ENCODE measurements around the gene TRPM1. TPM values are rescaled to one million over a fixed set of nuclear protein-coding genes. Genes with fewer than 3 reads are reported as not detected.

TRPM1 gene
- total and polyA plus RNA-seq, 5 donors from 2014 or later = not detected

- Mint-ChIP-seq H3K27me3 (peaks cover 20% of the 10 kb centered on the region), H3K9me3 (peaks cover 0 to 14% (median 2%) of the 10 kb centered on the region in 7 donors), H3K36me3 (no peaks in the 10 kb centered on the region), H3K4me3 (no peak overlapping the region), H3K27ac (no peak overlapping the region), H3K4me1 (no peaks in the 10 kb centered on the region)
- no peaks in the 10 kb centered on the region for H3K36me3 ChIP-seq (ENCODE audit: control insufficient read depth, insufficient read depth, low read length)
- no peak for ATAC-seq (ENCODE audit: low read depth in 2 of 2)
- peaks cover 3% of the 10 kb centered on the region for H3K27me3 ChIP-seq (ENCODE audit: control insufficient read depth, insufficient read depth, low read length)
- no peaks in the 10 kb centered on the region for H3K4me1 ChIP-seq (ENCODE audit: control insufficient read depth, insufficient read depth, low read length, poor library complexity, severe bottlenecking)
- H3K4me3 ChIP-seq (ENCODE audit: low read depth, low read length) = no peak overlapping the region
- no peak overlapping the region for H3K27ac ChIP-seq (ENCODE audit: insufficient read depth, low read length, poor library complexity, severe bottlenecking)
- H3K9me3 ChIP-seq (ENCODE audit: control insufficient read depth in 2 of 2, low read length in 2 of 2) = peaks cover 5 to 6% of the 10 kb centered on the region in 2 experiments
- DNase-seq = no peak
Observed at GRCh38 chr15:31111091-31111647, 9.6 kb upstream of the TRPM1 start.

- Mint-ChIP-seq H3K27ac (no peak overlapping the region), H3K27me3 (peaks cover 20% of the 10 kb centered on the region), H3K36me3 (no peaks in the 10 kb centered on the region), H3K9me3 (peaks cover 0 to 5% (median 0%) of the 10 kb centered on the region in 7 donors), H3K4me3 (no peak overlapping the region), H3K4me1 (no peaks in the 10 kb centered on the region)
- Histone ChIP-seq H3K4me1 (ENCODE audit: control insufficient read depth, insufficient read depth, low read length, poor library complexity, severe bottlenecking) (no peaks in the 10 kb centered on the region), H3K27ac (ENCODE audit: insufficient read depth, low read length, poor library complexity, severe bottlenecking) (no peak overlapping the region), H3K36me3 (ENCODE audit: control insufficient read depth, insufficient read depth, low read length) (no peaks in the 10 kb centered on the region), H3K4me3 (ENCODE audit: low read depth, low read length) (no peak overlapping the region), H3K27me3 (ENCODE audit: control insufficient read depth, insufficient read depth, low read length) (no peaks in the 10 kb centered on the region), H3K9me3 (ENCODE audit: control insufficient read depth in 2 of 2, low read length in 2 of 2) (no peaks in the 10 kb centered on the region)
- no peak for DNase-seq
- ATAC-seq (ENCODE audit: low read depth in 2 of 2) = no peak
Observed at GRCh38 chr15:31108836-31109235, 7.3 kb upstream of the TRPM1 start.

GRCh38 chr15:31106495-31107300 is 5.2 kb upstream of the TRPM1 start:
- H3K36me3 ChIP-seq (ENCODE audit: control insufficient read depth, insufficient read depth, low read length) = no peaks in the 10 kb centered on the region
- no peak overlapping the region for H3K4me3 ChIP-seq (ENCODE audit: low read depth, low read length)
- DNase-seq = no peak
- no peaks in the 10 kb centered on the region for H3K9me3 ChIP-seq (ENCODE audit: control insufficient read depth in 2 of 2, low read length in 2 of 2)
- Mint-ChIP-seq H3K9me3 (peaks cover 0 to 2% (median 0%) of the 10 kb centered on the region in 7 donors), H3K27ac (no peak overlapping the region), H3K4me3 (no peak overlapping the region), H3K27me3 (peaks cover 20% of the 10 kb centered on the region), H3K4me1 (no peaks in the 10 kb centered on the region), H3K36me3 (no peaks in the 10 kb centered on the region)
- H3K27me3 ChIP-seq (ENCODE audit: control insufficient read depth, insufficient read depth, low read length) = no peaks in the 10 kb centered on the region
- ATAC-seq (ENCODE audit: low read depth in 2 of 2) = no peak
- H3K4me1 ChIP-seq (ENCODE audit: control insufficient read depth, insufficient read depth, low read length, poor library complexity, severe bottlenecking) = no peaks in the 10 kb centered on the region
- no peak overlapping the region for H3K27ac ChIP-seq (ENCODE audit: insufficient read depth, low read length, poor library complexity, severe bottlenecking)

GRCh38 chr15:31104003-31104402 is 2.5 kb upstream of the TRPM1 start:
- Mint-ChIP-seq H3K27me3 (peaks cover 15% of the 10 kb centered on the region), H3K4me3 (no peak overlapping the region), H3K36me3 (no peaks in the 10 kb centered on the region), H3K27ac (no peak overlapping the region), H3K4me1 (no peaks in the 10 kb centered on the region), H3K9me3 (peaks cover 0 to 2% (median 0%) of the 10 kb centered on the region in 7 donors)
- Histone ChIP-seq H3K27me3 (ENCODE audit: control insufficient read depth, insufficient read depth, low read length) (no peaks in the 10 kb centered on the region), H3K4me3 (ENCODE audit: low read depth, low read length) (no peak overlapping the region), H3K4me1 (ENCODE audit: control insufficient read depth, insufficient read depth, low read length, poor library complexity, severe bottlenecking) (no peaks in the 10 kb centered on the region), H3K9me3 (ENCODE audit: control insufficient read depth in 2 of 2, low read length in 2 of 2) (no peaks in the 10 kb centered on the region), H3K27ac (ENCODE audit: insufficient read depth, low read length, poor library complexity, severe bottlenecking) (no peak overlapping the region), H3K36me3 (ENCODE audit: control insufficient read depth, insufficient read depth, low read length) (no peaks in the 10 kb centered on the region)
- ATAC-seq (ENCODE audit: low read depth in 2 of 2) = no peak
- DNase-seq = no peak

GRCh38 chr15:31102374-31103342 is 1.1 kb upstream of the TRPM1 start:
- Mint-ChIP-seq H3K4me1 (no peaks in the 10 kb centered on the region), H3K9me3 (no peaks in the 10 kb centered on the region)
- no peak for ATAC-seq (ENCODE audit: low read depth in 2 of 2)

GRCh38 chr15:31102039-31102321 is 455 bp upstream of the TRPM1 start:
- no peaks in the 10 kb centered on the region for H3K9me3 ChIP-seq (ENCODE audit: control insufficient read depth in 2 of 2, low read length in 2 of 2)
- Mint-ChIP-seq H3K27me3 (peaks cover 9% of the 10 kb centered on the region), H3K4me3 (no peak overlapping the region), H3K27ac (no peak overlapping the region), H3K4me1 (no peaks in the 10 kb centered on the region), H3K36me3 (no peaks in the 10 kb centered on the region), H3K9me3 (no peaks in the 10 kb centered on the region)
- H3K27me3 ChIP-seq (ENCODE audit: control insufficient read depth, insufficient read depth, low read length) = no peaks in the 10 kb centered on the region
- no peak overlapping the region for H3K27ac ChIP-seq (ENCODE audit: insufficient read depth, low read length, poor library complexity, severe bottlenecking)
- no peaks in the 10 kb centered on the region for H3K4me1 ChIP-seq (ENCODE audit: control insufficient read depth, insufficient read depth, low read length, poor library complexity, severe bottlenecking)
- ATAC-seq (ENCODE audit: low read depth in 2 of 2) (no peak), DNase-seq (no peak)
- H3K4me3 ChIP-seq (ENCODE audit: low read depth, low read length) = no peak overlapping the region
- H3K36me3 ChIP-seq (ENCODE audit: control insufficient read depth, insufficient read depth, low read length) = no peaks in the 10 kb centered on the region

More at GRCh38 chr15:31102374-31103342, 1.1 kb upstream of the TRPM1 start:
- Mint-ChIP-seq H3K27me3 (peaks cover 15% of the 10 kb centered on the region), H3K27ac (peak overlapping the region in 1 of 3 donors; percentile 20), H3K4me3 (no peak overlapping the region), H3K36me3 (no peaks in the 10 kb centered on the region)
- Histone ChIP-seq H3K27me3 (ENCODE audit: control insufficient read depth, insufficient read depth, low read length) (no peaks in the 10 kb centered on the region), H3K4me1 (ENCODE audit: control insufficient read depth, insufficient read depth, low read length, poor library complexity, severe bottlenecking) (no peaks in the 10 kb centered on the region), H3K36me3 (ENCODE audit: control insufficient read depth, insufficient read depth, low read length) (no peaks in the 10 kb centered on the region), H3K4me3 (ENCODE audit: low read depth, low read length) (no peak overlapping the region), H3K27ac (ENCODE audit: insufficient read depth, low read length, poor library complexity, severe bottlenecking) (no peak overlapping the region), H3K9me3 (ENCODE audit: control insufficient read depth in 2 of 2, low read length in 2 of 2) (no peaks in the 10 kb centered on the region)
- DNase-seq = no peak

- Histone ChIP-seq H3K27me3 (ENCODE audit: control insufficient read depth, insufficient read depth, low read length) (no peaks in the 10 kb centered on the region), H3K4me1 (ENCODE audit: control insufficient read depth, insufficient read depth, low read length, poor library complexity, severe bottlenecking) (no peaks in the 10 kb centered on the region), H3K36me3 (ENCODE audit: control insufficient read depth, insufficient read depth, low read length) (no peaks in the 10 kb centered on the region), H3K4me3 (ENCODE audit: low read depth, low read length) (no peak overlapping the region), H3K9me3 (ENCODE audit: control insufficient read depth in 2 of 2, low read length in 2 of 2) (no peaks in the 10 kb centered on the region), H3K27ac (ENCODE audit: insufficient read depth, low read length, poor library complexity, severe bottlenecking) (no peak overlapping the region)
- Mint-ChIP-seq H3K4me1 (no peaks in the 10 kb centered on the region), H3K27ac (peak overlapping the region in 1 of 3 donors; percentile 16), H3K4me3 (no peak overlapping the region), H3K36me3 (no peaks in the 10 kb centered on the region), H3K27me3 (peaks cover 4% of the 10 kb centered on the region), H3K9me3 (no peaks in the 10 kb centered on the region)
- ATAC-seq (ENCODE audit: low read depth in 2 of 2) (no peak), DNase-seq (no peak)
Observed at GRCh38 chr15:31100738-31101137, 787 bp downstream of the TRPM1 start.
